CD4-positive, alpha-beta memory T cell (primary cell): ENCODE measurements around the gene TBC1D2B. TPM values are rescaled to one million over a fixed set of nuclear protein-coding genes. Genes with fewer than 3 reads are reported as not detected.

Experiments used
- CTCF ChIA-PET: fragments of 350-600 bp; sonication (Branson Sonifier 250); formaldehyde crosslinking; loops from one replicate; lab custom pipeline; 2021; ENCODE audit warnings: inconsistent platforms; ENCODE audit not compliant: partially characterized antibody; lab: Charles Lee
- POLR2A ChIA-PET: fragments of 350-600 bp; sonication (Branson Sonifier 250); formaldehyde crosslinking; loops from one replicate; lab custom pipeline; 2021; ENCODE audit not compliant: partially characterized antibody; lab: Charles Lee
- DNase-seq, 5 donors: peaks; one replicate each; pipeline versions ENCODE4 v3.0.0 to v3.0.0-alpha.2; 2020 to 2022; ENCODE audit warnings: mixed read lengths in 1 of 5
- H3K27ac ChIP-seq: one replicate; pipeline ENCODE4 v1.7.0; 2013; ENCODE audit warnings: low read depth, low read length
- H3K27me3 ChIP-seq: 2 replicates; pipeline ENCODE4 v1.7.0; 2013; ENCODE audit warnings: mild to moderate bottlenecking, low read length, moderate library complexity; ENCODE audit not compliant: insufficient read depth
- H3K36me3 ChIP-seq: 2 replicates; pipeline ENCODE4 v1.7.0; 2013; ENCODE audit warnings: mild to moderate bottlenecking, low read length, moderate library complexity; ENCODE audit not compliant: insufficient read depth
- H3K4me1 ChIP-seq: 2 replicates; pipeline ENCODE4 v1.7.0; 2013; ENCODE audit warnings: mild to moderate bottlenecking, low read length, moderate library complexity; ENCODE audit not compliant: insufficient read depth
- H3K4me3 ChIP-seq, 2 donors: one replicate each; pipeline ENCODE4 v1.7.0; 2013; ENCODE audit warnings: low read length in 2 of 2, mild to moderate bottlenecking in 1 of 2
- H3K9me3 ChIP-seq, 2 donors: one replicate each; pipeline ENCODE4 v1.7.0; 2013; ENCODE audit warnings: low read length in 2 of 2, control low read depth in 1 of 2; ENCODE audit not compliant: control insufficient read depth in 1 of 2
- H3K27ac Mint-ChIP-seq, 7 donors: one replicate each; pipeline ENCODE4 v1.8.0; 2020 to 2021; ENCODE audit warnings: mixed read lengths in 7 of 7, mild to moderate bottlenecking in 6 of 7, inconsistent platforms in 3 of 7, moderate library complexity in 3 of 7
- H3K27me3 Mint-ChIP-seq, 2 donors: one replicate each; pipeline ENCODE4 v1.8.0; 2020 to 2021; ENCODE audit warnings: mixed read lengths in 2 of 2
- H3K36me3 Mint-ChIP-seq, 2 donors: one replicate each; pipeline ENCODE4 v1.8.0; 2020 to 2021; ENCODE audit warnings: mixed read lengths in 2 of 2, inconsistent platforms in 1 of 2, mild to moderate bottlenecking in 1 of 2
- H3K4me1 Mint-ChIP-seq, 4 donors: one replicate each; pipeline ENCODE4 v1.8.0; 2020 to 2021; ENCODE audit warnings: mixed read lengths in 4 of 4, mild to moderate bottlenecking in 1 of 4
- H3K4me3 Mint-ChIP-seq, 8 donors: one replicate each; pipeline ENCODE4 v1.8.0; 2020 to 2021; ENCODE audit warnings: mixed read lengths in 8 of 8, mild to moderate bottlenecking in 7 of 8, moderate library complexity in 6 of 8, inconsistent platforms in 3 of 8
- H3K9me3 Mint-ChIP-seq, 8 donors: one replicate each; pipeline ENCODE4 v1.8.0; 2020 to 2021; ENCODE audit warnings: mixed read lengths in 8 of 8, mild to moderate bottlenecking in 5 of 8, inconsistent platforms in 3 of 8, moderate library complexity in 1 of 8
- intact Hi-C: fragments of 100-400 bp; cut with micrococcal nuclease; formaldehyde crosslinking; loops from one replicate; pipeline ENCODE4 v1.15.1; 2023
- polyA plus RNA-seq, 2 donors: library from polyadenylated mRNA; unstranded; fragments of 300-500 nt; fragmentation: Illumina TruSeq; gene quantifications; one replicate each; pipeline ENCODE4 v1.2.3, GENCODE V29; 2021
- total RNA-seq, 2 experiments: library from RNA; stranded (reverse); gene quantifications; one replicate each; pipeline ENCODE4 v1.2.3, GENCODE V29; 2021

Gene TBC1D2B
- total and polyA plus RNA-seq, 4 experiments from 2014 or later = 5.6 to 114 (median 66.8) TPM

DNA sequence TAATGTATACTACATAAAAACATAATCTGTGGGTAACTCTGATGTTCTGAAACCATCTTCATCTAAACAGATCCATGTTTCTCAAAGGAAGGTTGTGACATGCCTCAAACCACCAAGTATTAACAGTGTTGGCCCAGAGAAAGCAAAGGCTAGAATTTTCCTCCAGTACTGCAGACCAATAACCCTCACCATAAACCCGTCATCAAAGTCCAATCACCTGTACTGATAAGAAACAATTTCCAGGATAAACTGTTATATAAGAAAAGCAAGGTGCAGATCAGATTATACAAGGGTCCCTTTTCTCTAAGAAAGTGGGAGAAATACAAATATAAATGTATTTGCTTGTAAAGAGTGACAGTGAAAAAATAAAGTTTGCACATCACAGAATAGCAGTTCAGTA, 32.3 kb downstream of the TBC1D2B start:
- Mint-ChIP-seq H3K27me3 (no peaks in the 10 kb centered on the region), H3K27ac (peak overlapping the region; percentile 43 to 98 (median 86)), H3K4me3 (peak overlapping the region in 5 of 8 donors; percentile 49 to 59 (median 55)), H3K36me3 (peaks cover 26 to 33% of the 10 kb centered on the region in 2 donors), H3K9me3 (no peaks in the 10 kb centered on the region), H3K4me1 (peaks cover 66 to 99% (median 88%) of the 10 kb centered on the region in 4 donors)
- peaks cover 8% of the 10 kb centered on the region for H3K36me3 ChIP-seq
- no peaks in the 10 kb centered on the region for H3K9me3 ChIP-seq
- intact Hi-C loops = no loop called here
- peak overlapping the region; percentile 38 for H3K27ac ChIP-seq
- CTCF ChIA-PET = interaction anchor here (0.9 to 1.3 kb wide), 6 partner anchors 10 to 77 kb away, joined by 3 to 5 read pairs (median 4); no protein-coding TSS in a partner anchor
- POLR2A ChIA-PET = interaction anchor here (1.2 to 32.5 kb wide), 5 partner anchors 9 to 28 kb away, joined by 3 to 984 read pairs (median 35); partner anchors contain the start of gene TBC1D2B
- no peak for DNase-seq
- peaks cover 100% of the 10 kb centered on the region for H3K4me1 ChIP-seq
- no peaks in the 10 kb centered on the region for H3K27me3 ChIP-seq
- no peak overlapping the region for H3K4me3 ChIP-seq

DNA sequence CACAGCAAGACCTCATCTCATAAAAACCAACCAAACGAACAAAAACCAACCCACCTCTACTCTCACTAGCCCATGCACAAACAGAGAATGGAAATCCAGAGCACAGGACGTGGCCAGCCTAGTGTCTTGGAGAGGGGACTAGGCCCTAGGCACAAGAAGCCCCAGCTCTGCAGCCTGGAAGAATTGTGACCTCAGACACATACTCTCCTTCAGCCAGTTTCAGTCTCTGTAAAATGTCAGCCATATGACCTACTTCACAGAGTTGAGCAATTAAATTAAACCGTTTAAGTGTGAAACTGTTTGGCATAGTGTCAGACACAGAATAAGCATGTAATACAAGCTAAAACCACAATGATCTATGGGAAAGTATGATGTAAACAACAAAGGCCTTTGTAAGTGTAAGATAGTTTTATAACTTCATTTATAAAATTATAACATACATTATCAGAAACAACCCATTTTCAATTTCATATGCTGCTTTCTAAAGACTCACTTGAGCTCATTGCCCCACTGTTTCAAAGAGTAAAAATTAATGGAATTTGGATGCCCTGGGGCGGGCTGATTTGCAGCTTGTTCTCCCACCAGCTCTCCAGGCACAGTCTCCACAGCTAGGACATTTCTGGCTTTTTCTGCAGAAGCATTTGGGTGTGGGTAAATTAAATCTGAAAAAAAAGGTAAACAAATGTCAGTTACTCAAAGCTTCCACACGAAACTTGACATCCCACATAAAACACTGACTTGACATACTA, 32.9 kb downstream of the TBC1D2B start:
- peaks cover 8% of the 10 kb centered on the region for H3K36me3 ChIP-seq
- peaks cover 100% of the 10 kb centered on the region for H3K4me1 ChIP-seq
- Mint-ChIP-seq H3K4me3 (peak overlapping the region in 7 of 8 donors; percentile 57 to 90 (median 75)), H3K4me1 (peaks cover 66 to 99% (median 88%) of the 10 kb centered on the region in 4 donors), H3K27ac (peak overlapping the region; percentile 86 to 98 (median 95)), H3K9me3 (no peaks in the 10 kb centered on the region), H3K36me3 (peaks cover 32 to 33% of the 10 kb centered on the region in 2 donors), H3K27me3 (no peaks in the 10 kb centered on the region)
- peak in 3 of 5 donors; percentile 38 to 67 (median 50) for DNase-seq
- no peaks in the 10 kb centered on the region for H3K9me3 ChIP-seq
- no peak overlapping the region for H3K4me3 ChIP-seq
- peak overlapping the region; percentile 42 for H3K27ac ChIP-seq
- intact Hi-C loops = no loop called here
- ChIA-PET CTCF (interaction anchor here (0.7 to 1.3 kb wide), 7 partner anchors 10 to 77 kb away, joined by 3 to 5 read pairs (median 4); no protein-coding TSS in a partner anchor), POLR2A (interaction anchor here (1.2 to 32.5 kb wide), 5 partner anchors 8 to 28 kb away, joined by 3 to 984 read pairs (median 35); partner anchors contain the start of gene TBC1D2B)
- H3K27me3 ChIP-seq = no peaks in the 10 kb centered on the region

GRCh38 chr15:78041946-78042345, 35.6 kb downstream of the TBC1D2B start:
- Mint-ChIP-seq H3K4me1 (peaks cover 64 to 99% (median 87%) of the 10 kb centered on the region in 4 donors), H3K27me3 (no peaks in the 10 kb centered on the region), H3K9me3 (no peaks in the 10 kb centered on the region), H3K4me3 (peak overlapping the region in 2 of 8 donors; percentile 63 to 67), H3K36me3 (peaks cover 40 to 43% of the 10 kb centered on the region in 2 donors), H3K27ac (peak overlapping the region; percentile 30 to 94 (median 83))
- CTCF ChIA-PET = interaction anchor here (0.7 to 2.8 kb wide), 7 partner anchors 9 to 199 kb away, joined by 3 to 17 read pairs (median 3); no protein-coding TSS in a partner anchor
- Histone ChIP-seq H3K27me3 (no peaks in the 10 kb centered on the region), H3K4me1 (peaks cover 100% of the 10 kb centered on the region), H3K9me3 (no peaks in the 10 kb centered on the region), H3K36me3 (peaks cover 8% of the 10 kb centered on the region), H3K27ac (no peak overlapping the region), H3K4me3 (no peak overlapping the region)
- no peak for DNase-seq
- POLR2A ChIA-PET = interaction anchor here (0.8 to 32.5 kb wide), 6 partner anchors 8 to 222 kb away, joined by 3 to 984 read pairs (median 28); partner anchors contain the start of genes DNAJA4 and TBC1D2B
- intact Hi-C loops = loop anchor here (1.0 kb wide), 2 partner anchors 8 kb away; no protein-coding TSS in a partner anchor

DNA sequence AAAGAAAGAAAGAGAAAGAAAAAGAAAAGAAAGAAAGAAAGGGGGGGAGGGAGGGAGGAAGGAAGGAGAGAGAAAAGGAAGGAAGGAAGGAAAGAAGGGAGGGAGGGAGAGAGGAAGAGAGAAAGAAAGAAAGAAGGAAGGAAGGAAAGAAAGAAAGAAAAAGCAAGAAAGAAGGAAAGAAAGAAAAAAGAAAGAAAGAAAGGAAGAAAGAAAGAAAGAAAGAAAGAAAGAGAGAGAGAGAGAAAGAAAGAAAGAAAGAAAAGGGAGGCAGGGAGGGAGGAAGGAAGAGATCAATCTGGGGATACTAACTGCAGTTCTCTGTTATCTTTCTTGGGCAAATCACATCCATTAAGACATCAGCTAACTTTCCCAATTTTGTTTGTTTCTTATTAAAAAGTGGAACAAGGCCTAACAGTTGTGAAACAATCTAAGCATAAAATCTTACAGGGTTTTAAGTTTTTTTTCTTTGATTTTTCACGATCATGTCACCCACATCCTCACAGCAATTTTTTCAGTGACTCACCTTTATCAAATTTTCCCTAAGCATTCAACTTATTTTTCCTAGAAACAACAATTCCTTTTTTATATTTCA, 36.8 kb downstream of the TBC1D2B start:
- POLR2A ChIA-PET = interaction anchor here (2.8 to 32.5 kb wide), 4 partner anchors 10 to 32 kb away, joined by 12 to 984 read pairs (median 58); partner anchors contain the start of gene TBC1D2B
- no peak overlapping the region for H3K4me3 ChIP-seq

DNA sequence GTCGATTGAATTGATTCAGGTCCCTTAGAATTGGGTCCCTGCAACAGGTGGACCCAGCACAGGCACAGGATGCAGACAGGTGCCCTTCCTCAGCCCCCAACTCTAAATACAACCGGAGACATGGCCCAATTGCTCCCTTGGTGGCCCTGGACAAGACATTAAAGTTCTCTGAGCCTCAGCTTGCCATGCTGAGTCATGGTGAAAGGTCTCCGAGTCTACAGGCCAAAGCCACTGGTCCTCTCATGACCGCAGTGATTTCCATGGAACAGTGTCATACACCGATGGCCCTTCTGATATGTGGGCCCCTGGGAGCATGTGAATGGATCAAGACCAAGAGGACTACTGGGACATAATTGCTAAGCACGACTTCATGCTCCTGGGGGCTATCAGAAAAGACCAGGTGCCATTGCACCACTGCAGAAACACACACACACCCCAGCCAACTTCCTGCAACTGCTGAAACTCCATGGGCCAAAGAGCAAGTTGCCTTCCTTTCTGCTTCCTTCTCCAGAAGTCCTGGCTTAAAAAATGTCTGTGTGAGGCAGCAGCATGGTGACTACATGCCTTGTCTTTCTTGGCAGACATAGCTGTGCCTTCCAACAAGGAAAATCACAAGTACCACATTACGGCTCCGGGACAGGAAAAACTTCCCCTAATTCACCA, 38.8 kb downstream of the TBC1D2B start:
- no peak overlapping the region for H3K27ac ChIP-seq
- Mint-ChIP-seq H3K4me1 (peaks cover 72 to 100% (median 90%) of the 10 kb centered on the region in 4 donors), H3K36me3 (peaks cover 29 to 38% of the 10 kb centered on the region in 2 donors), H3K9me3 (no peaks in the 10 kb centered on the region), H3K27me3 (no peaks in the 10 kb centered on the region), H3K27ac (peak overlapping the region; percentile 88 to 97 (median 95)), H3K4me3 (peak overlapping the region in 6 of 8 donors; percentile 29 to 89 (median 72))
- DNase-seq = no peak
- ChIA-PET CTCF (interaction anchor here (1.0 to 1.4 kb wide), 3 partner anchors 11 to 18 kb away, joined by 3 to 5 read pairs (median 4); no protein-coding TSS in a partner anchor), POLR2A (interaction anchor here (1.2 to 32.5 kb wide), 4 partner anchors 12 to 34 kb away, joined by 4 to 984 read pairs (median 186); partner anchors contain the start of gene TBC1D2B)
- H3K27me3 ChIP-seq = no peaks in the 10 kb centered on the region
- no peaks in the 10 kb centered on the region for H3K9me3 ChIP-seq
- H3K36me3 ChIP-seq = peaks cover 8% of the 10 kb centered on the region
- H3K4me3 ChIP-seq = no peak overlapping the region
- peaks cover 100% of the 10 kb centered on the region for H3K4me1 ChIP-seq
- intact Hi-C loops = no loop called here

More for the DNA sequence above, 36.8 kb downstream of the TBC1D2B start:
- Mint-ChIP-seq H3K4me3 (peak overlapping the region in 5 of 8 donors; percentile 13 to 77 (median 74)), H3K4me1 (peaks cover 63 to 99% (median 88%) of the 10 kb centered on the region in 4 donors), H3K27me3 (no peaks in the 10 kb centered on the region), H3K36me3 (peaks cover 40 to 43% of the 10 kb centered on the region in 2 donors), H3K27ac (peak overlapping the region; percentile 88 to 97 (median 93)), H3K9me3 (no peaks in the 10 kb centered on the region)
- CTCF ChIA-PET = interaction anchor here (1.5 kb wide), 4 partner anchors 28 to 68 kb away, joined by 3 to 8 read pairs (median 4); no protein-coding TSS in a partner anchor
- Histone ChIP-seq H3K9me3 (no peaks in the 10 kb centered on the region), H3K36me3 (peaks cover 8% of the 10 kb centered on the region), H3K4me1 (peaks cover 100% of the 10 kb centered on the region), H3K27ac (peak overlapping the region; percentile 25), H3K27me3 (no peaks in the 10 kb centered on the region)
- DNase-seq = no peak
- intact Hi-C loops = loop anchor here (1.0 kb wide), 1 partner anchor 10 kb away; no protein-coding TSS in a partner anchor

DNA sequence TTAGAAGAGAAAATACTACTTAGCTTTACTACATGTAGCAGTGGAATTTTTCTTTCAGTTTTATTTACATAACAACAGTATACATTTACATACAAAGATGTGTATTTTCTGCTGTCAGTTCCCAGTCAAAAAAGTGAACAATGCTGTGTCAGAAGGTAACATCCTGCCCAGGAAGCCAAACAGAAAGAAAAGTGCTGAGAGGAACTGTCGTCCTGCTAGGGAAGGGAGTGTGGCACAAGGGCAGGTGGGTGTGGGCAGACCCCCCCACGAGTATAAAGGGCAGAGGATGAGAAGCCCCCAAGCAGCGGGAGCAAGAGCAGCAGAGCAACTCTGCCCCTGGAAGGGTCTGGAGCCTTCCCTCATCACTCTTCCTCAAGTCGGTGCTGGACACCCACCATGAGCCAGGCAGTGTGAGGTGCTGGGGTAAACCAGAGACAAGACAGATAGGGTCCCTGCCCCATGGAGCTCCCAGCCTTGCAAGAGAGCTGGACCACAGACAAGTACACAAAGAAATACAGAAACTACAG, 39.7 kb downstream of the TBC1D2B start:
- H3K36me3 Mint-ChIP-seq = peaks cover 21 to 31% of the 10 kb centered on the region in 2 donors
- H3K27ac Mint-ChIP-seq = peak overlapping the region; percentile 91 to 99 (median 96)
- no peaks in the 10 kb centered on the region for H3K27me3 ChIP-seq
- peaks cover 100% of the 10 kb centered on the region for H3K4me1 ChIP-seq
- peak overlapping the region in 7 of 8 donors; percentile 79 to 89 (median 83) for H3K4me3 Mint-ChIP-seq
- intact Hi-C loops = no loop called here
- DNase-seq = peak in 1 of 5 donors; percentile 32
- H3K36me3 ChIP-seq = peaks cover 1% of the 10 kb centered on the region
- H3K27me3 Mint-ChIP-seq = no peaks in the 10 kb centered on the region
- H3K4me3 ChIP-seq = peak overlapping the region in 1 of 2 donors; percentile 23
- H3K27ac ChIP-seq = peak overlapping the region; percentile 69
- POLR2A ChIA-PET = interaction anchor here (8.7 to 32.5 kb wide), 2 partner anchors 16 to 35 kb away, joined by 301 to 984 read pairs; partner anchors contain the start of gene TBC1D2B
- no peaks in the 10 kb centered on the region for H3K9me3 ChIP-seq
- CTCF ChIA-PET = interaction anchor here (0.9 to 4.8 kb wide), 4 partner anchors 32 to 72 kb away, joined by 3 to 45 read pairs (median 6); no protein-coding TSS in a partner anchor
- no peaks in the 10 kb centered on the region for H3K9me3 Mint-ChIP-seq
- H3K4me1 Mint-ChIP-seq = peaks cover 76 to 98% (median 89%) of the 10 kb centered on the region in 4 donors
